Large intestine (tissue), 3 donors: ENCODE measurements around the gene ATP11B. TPM values are rescaled to one million over a fixed set of nuclear protein-coding genes. Genes with fewer than 3 reads are reported as not detected.
A peak's percentile ranks its signal among the peaks of the same experiment; 100 is the strongest.

Experiments used
- DNase-seq, 2 donors: peaks; one replicate each; pipeline versions ENCODE4 v3.0.0 to v3.0.0-alpha.2; 2013
- H3K27ac ChIP-seq: one replicate; pipeline ENCODE4 v1.5.1; 2013; ENCODE audit warnings: low read length
- H3K27me3 ChIP-seq: 2 replicates; pipeline ENCODE4 v1.6.1; 2013; ENCODE audit warnings: low read length; ENCODE audit not compliant: control insufficient read depth, insufficient read depth
- H3K36me3 ChIP-seq: 2 replicates; pipeline ENCODE4 v1.6.1; 2013; ENCODE audit warnings: low read length; ENCODE audit not compliant: control insufficient read depth, insufficient read depth
- H3K4me1 ChIP-seq: one replicate; pipeline ENCODE4 v1.6.1; 2013; ENCODE audit warnings: low read length; ENCODE audit not compliant: control insufficient read depth, insufficient read depth
- H3K4me3 ChIP-seq: one replicate; pipeline ENCODE4 v1.5.1; 2013; ENCODE audit warnings: low read length
- H3K9me3 ChIP-seq: one replicate; pipeline ENCODE4 v1.6.1; 2013; ENCODE audit warnings: mild to moderate bottlenecking, low read depth, low read length, moderate library complexity; ENCODE audit not compliant: control insufficient read depth
- WGBS: methylation state at CpG from one replicate; pipeline ENCODE4 v1.1.5; 2013; ENCODE audit warnings: low lambda C conversion rate; ENCODE audit not compliant: insufficient coverage; 5-methylcytosine and 5-hydroxymethylcytosine counted together
- polyA plus RNA-seq: library from polyadenylated mRNA; unstranded; fragments of 120-200 nt; gene quantifications from one replicate; pipeline ENCODE4 v1.2.1, GENCODE V29; 2013

ATP11B gene
- polyA plus RNA-seq, 1 donor: 48.5 TPM

GRCh38 chr3:182947888-182948287 is 154.6 kb downstream of the ATP11B start:
- peak in 1 of 2 donors; percentile 31 for DNase-seq
- no peaks in the 10 kb centered on the region for H3K4me1 ChIP-seq
- peak overlapping the region; percentile 78 for H3K27ac ChIP-seq
- no peak overlapping the region for H3K4me3 ChIP-seq
- peaks cover 26% of the 10 kb centered on the region for H3K36me3 ChIP-seq
- H3K27me3 ChIP-seq: no peaks in the 10 kb centered on the region
- H3K9me3 ChIP-seq: no peaks in the 10 kb centered on the region

GRCh38 chr3:182948305-182948704 is 155.0 kb downstream of the ATP11B start:
- H3K27me3 ChIP-seq: no peaks in the 10 kb centered on the region
- H3K27ac ChIP-seq: peak overlapping the region; percentile 78
- DNase-seq: peak; percentile 26 to 66
- H3K36me3 ChIP-seq: peaks cover 28% of the 10 kb centered on the region
- H3K9me3 ChIP-seq: no peaks in the 10 kb centered on the region
- no peak overlapping the region for H3K4me3 ChIP-seq
- H3K4me1 ChIP-seq: no peaks in the 10 kb centered on the region
- 68% methylated on average over 3 of the region's 5 CpGs for WGBS

- no peak overlapping the region for H3K27ac ChIP-seq
- no peak overlapping the region for H3K4me3 ChIP-seq
- no peaks in the 10 kb centered on the region for H3K4me1 ChIP-seq
- WGBS: 100% methylated on average over 1 of the region's 1 CpG
- no peaks in the 10 kb centered on the region for H3K9me3 ChIP-seq
- no peaks in the 10 kb centered on the region for H3K27me3 ChIP-seq
- peaks cover 31% of the 10 kb centered on the region for H3K36me3 ChIP-seq
- no peak for DNase-seq
Measured at GRCh38 chr3:182949688-182950087, 156.4 kb downstream of the ATP11B start.

- Histone ChIP-seq H3K4me3 (no peak overlapping the region), H3K27me3 (no peaks in the 10 kb centered on the region), H3K9me3 (no peaks in the 10 kb centered on the region), H3K27ac (no peak overlapping the region), H3K36me3 (peaks cover 27% of the 10 kb centered on the region), H3K4me1 (no peaks in the 10 kb centered on the region)
- WGBS: 100% methylated on average over 4 of the region's 9 CpGs
- DNase-seq: no peak
Measured at GRCh38 chr3:182954553-182955235, 161.4 kb downstream of the ATP11B start.

- Histone ChIP-seq H3K9me3 (no peaks in the 10 kb centered on the region), H3K4me1 (no peaks in the 10 kb centered on the region), H3K27ac (no peak overlapping the region), H3K36me3 (peaks cover 27% of the 10 kb centered on the region), H3K27me3 (no peaks in the 10 kb centered on the region), H3K4me3 (no peak overlapping the region)
- no CpG with 5 or more reads among the region's 5 CpGs for WGBS
- DNase-seq: no peak
Measured at GRCh38 chr3:182957226-182957625, 163.9 kb downstream of the ATP11B start.

- H3K4me3 ChIP-seq: no peak overlapping the region
- H3K9me3 ChIP-seq: no peaks in the 10 kb centered on the region
- H3K27ac ChIP-seq: no peak overlapping the region
- H3K36me3 ChIP-seq: peaks cover 26% of the 10 kb centered on the region
- H3K27me3 ChIP-seq: no peaks in the 10 kb centered on the region
- DNase-seq: no peak
- 100% methylated on average over 1 of the region's 4 CpGs for WGBS
- H3K4me1 ChIP-seq: no peaks in the 10 kb centered on the region
Measured at GRCh38 chr3:182957676-182958266, 164.5 kb downstream of the ATP11B start.

- Histone ChIP-seq H3K36me3 (peaks cover 26% of the 10 kb centered on the region), H3K9me3 (no peaks in the 10 kb centered on the region), H3K4me1 (peaks cover 2% of the 10 kb centered on the region), H3K27ac (no peak overlapping the region), H3K4me3 (no peak overlapping the region), H3K27me3 (no peaks in the 10 kb centered on the region)
- 80% methylated on average over 1 of the region's 4 CpGs for WGBS
- DNase-seq: no peak
Measured at GRCh38 chr3:182959474-182960350, 166.4 kb downstream of the ATP11B start.

- H3K27ac ChIP-seq: no peak overlapping the region
- H3K4me1 ChIP-seq: peaks cover 5% of the 10 kb centered on the region
- DNase-seq: no peak
Measured at GRCh38 chr3:182962166-182962565, 168.9 kb downstream of the ATP11B start.

GRCh38 chr3:182964179-182964578 is 170.9 kb downstream of the ATP11B start:
- Histone ChIP-seq H3K4me1 (peaks cover 5% of the 10 kb centered on the region), H3K36me3 (peaks cover 13% of the 10 kb centered on the region), H3K27ac (peak overlapping the region; percentile 29), H3K4me3 (no peak overlapping the region), H3K27me3 (no peaks in the 10 kb centered on the region), H3K9me3 (no peaks in the 10 kb centered on the region)
- WGBS: no CpG with 5 or more reads among the region's 1 CpG
- peak in 1 of 2 donors; percentile 36 for DNase-seq

More at GRCh38 chr3:182962166-182962565, 168.9 kb downstream of the ATP11B start:
- Histone ChIP-seq H3K4me3 (no peak overlapping the region), H3K36me3 (peaks cover 20% of the 10 kb centered on the region), H3K9me3 (no peaks in the 10 kb centered on the region), H3K27me3 (no peaks in the 10 kb centered on the region)

GRCh38 chr3:182965861-182966366 is 172.6 kb downstream of the ATP11B start:
- peaks cover 11% of the 10 kb centered on the region for H3K36me3 ChIP-seq
- 93% methylated on average over 3 of the region's 9 CpGs for WGBS

More at GRCh38 chr3:182965861-182966366, 172.6 kb downstream of the ATP11B start:
- H3K9me3 ChIP-seq: no peaks in the 10 kb centered on the region
- DNase-seq: no peak
- no peak overlapping the region for H3K4me3 ChIP-seq
- H3K27me3 ChIP-seq: no peaks in the 10 kb centered on the region
- peaks cover 11% of the 10 kb centered on the region for H3K4me1 ChIP-seq
- no peak overlapping the region for H3K27ac ChIP-seq
